AG08396 (cell line): ENCODE measurements around the gene C18orf63.

Experiments used
- DNase-seq: peaks from one replicate; pipeline ENCODE4 v3.0.0; 2012; ENCODE audit warnings: low spot score, mixed read lengths

The C18orf63 gene

GRCh38 chr18:74376523-74376922, 60.9 kb downstream of the C18orf63 start:
- DNase-seq: no peak

- DNase-seq: no peak
Measured at GRCh38 chr18:74377776-74378175, 62.1 kb downstream of the C18orf63 start.

GRCh38 chr18:74378179-74378682, 62.6 kb downstream of the C18orf63 start:
- peak; percentile 46 for DNase-seq

- DNase-seq: no peak
Measured at GRCh38 chr18:74380916-74381315, 65.3 kb downstream of the C18orf63 start.

- DNase-seq: no peak
Measured at GRCh38 chr18:74381621-74382295, 66.1 kb downstream of the C18orf63 start.

GRCh38 chr18:74382481-74383017, 66.9 kb downstream of the C18orf63 start:
- no peak for DNase-seq

- no peak for DNase-seq
Measured at GRCh38 chr18:74387383-74387782, 71.7 kb downstream of the C18orf63 start.

GRCh38 chr18:74388227-74388626, 72.6 kb downstream of the C18orf63 start:
- DNase-seq: no peak

GRCh38 chr18:74389171-74389927, 73.7 kb downstream of the C18orf63 start:
- no peak for DNase-seq

GRCh38 chr18:74389991-74390390, 74.4 kb downstream of the C18orf63 start:
- no peak for DNase-seq

- DNase-seq: no peak
Measured at GRCh38 chr18:74390900-74391299, 75.3 kb downstream of the C18orf63 start.

- DNase-seq: no peak
Measured at GRCh38 chr18:74392323-74392722, 76.7 kb downstream of the C18orf63 start.

- DNase-seq: no peak
Measured at GRCh38 chr18:74395006-74395405, 79.4 kb downstream of the C18orf63 start.

GRCh38 chr18:74395648-74396154, 80.1 kb downstream of the C18orf63 start:
- no peak for DNase-seq

- no peak for DNase-seq
Measured at GRCh38 chr18:74396171-74397169, 80.8 kb downstream of the C18orf63 start.

GRCh38 chr18:74397572-74397971, 81.9 kb downstream of the C18orf63 start:
- no peak for DNase-seq

- DNase-seq: no peak
Measured at GRCh38 chr18:74399091-74399887, 83.7 kb downstream of the C18orf63 start.

GRCh38 chr18:74400813-74401212, 85.2 kb downstream of the C18orf63 start:
- no peak for DNase-seq

GRCh38 chr18:74402806-74403433, 87.3 kb downstream of the C18orf63 start:
- DNase-seq: no peak

- DNase-seq: no peak
Measured at GRCh38 chr18:74407888-74408287, 92.2 kb downstream of the C18orf63 start.
